Sciatic nerve (tissue), 2 donors: ENCODE measurements around the gene PDXDC1. TPM values are rescaled to one million over a fixed set of nuclear protein-coding genes. Genes with fewer than 3 reads are reported as not detected.
"Not testable (repeated sequence)": the region's sequence is repeated elsewhere in the genome, so short reads cannot be mapped to it uniquely, and the experiment has no call there.

Experiments used
- ATAC-seq: fragments of 200-7000 bp; cut with Tn5 transposase; one replicate; pipeline ENCODE4 v1.9.1; 2020; ENCODE audit warnings: mild to moderate bottlenecking, moderate library complexity
- DNase-seq: peaks from one replicate; pipeline ENCODE4 v3.0.0-alpha.2; 2020; ENCODE audit warnings: low spot score
- intact Hi-C: fragments of 100-400 bp; cut with DNase I; formaldehyde crosslinking; loops from one replicate; pipeline ENCODE4 v1.14.2; 2022
- total RNA-seq: library from RNA; stranded (reverse); fragmentation: NEBNext Ultra II Directional; extraction: Animal tissue kit (Norgen Biotek cat#: 25700); gene quantifications from one replicate; pipeline ENCODE4 v1.2.1, GENCODE V29; 2021
- donor health status: DM: no; HTN: no; CAD: no.
- donor health status: DM: no; HTN: no; CAD: no.

The PDXDC1 gene
- total RNA-seq, 1 donor from 2014 or later: 58.6 TPM

DNA sequence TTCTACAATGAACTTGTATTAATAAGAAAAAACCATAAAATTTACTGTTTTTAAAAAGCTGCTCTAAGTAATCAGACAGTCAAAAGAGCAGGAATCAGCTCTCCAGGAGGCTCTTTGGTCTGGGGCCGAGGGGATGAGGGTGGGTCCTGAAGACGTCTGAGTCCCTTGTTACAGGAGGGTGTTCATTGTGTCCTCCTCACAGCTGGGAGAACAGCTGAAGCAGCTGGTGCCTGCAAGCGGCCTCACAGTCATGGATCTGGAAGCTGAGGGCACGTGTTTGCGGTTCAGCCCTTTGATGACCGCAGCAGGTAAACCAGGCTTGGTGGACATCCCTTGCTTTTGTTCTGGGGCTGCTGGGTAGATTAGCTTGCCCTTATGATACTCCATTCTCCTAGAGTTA lies 54.9 kb downstream of the PDXDC1 start:
- peak; percentile 3 for ATAC-seq
- intact Hi-C loops, DNase-seq: not testable (repeated sequence)

GRCh38 chr16:15031179-15031578 lies 56.4 kb downstream of the PDXDC1 start:
- no peak for ATAC-seq
- intact Hi-C loops: no loop called here

DNA sequence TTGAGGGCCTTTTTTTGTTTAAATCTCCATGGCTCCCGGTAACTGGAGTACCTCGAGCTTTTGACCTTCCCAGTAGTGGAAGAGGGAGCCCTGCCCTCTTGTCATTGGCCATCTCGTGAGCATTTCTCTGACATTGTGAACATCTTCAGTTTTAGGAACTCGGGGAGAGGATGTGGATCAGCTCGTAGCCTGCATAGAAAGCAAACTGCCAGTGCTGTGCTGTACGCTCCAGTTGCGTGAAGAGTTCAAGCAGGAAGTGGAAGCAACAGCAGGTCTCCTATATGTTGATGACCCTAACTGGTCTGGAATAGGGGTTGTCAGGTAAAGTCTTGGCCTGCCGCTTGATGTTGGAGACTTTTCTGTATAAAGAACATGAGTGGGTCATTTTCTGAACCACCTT lies 56.8 kb downstream of the PDXDC1 start:
- DNase-seq (no peak), ATAC-seq (no peak)
- intact Hi-C loops: no loop called here

More at GRCh38 chr16:15031179-15031578, 56.4 kb downstream of the PDXDC1 start:
- no peak for DNase-seq

- DNase-seq (no peak), ATAC-seq (no peak)
- intact Hi-C loops: no loop called here
Measured at GRCh38 chr16:15032547-15033308, 57.9 kb downstream of the PDXDC1 start.

- intact Hi-C loops: no loop called here
- DNase-seq: no peak
- no peak for ATAC-seq
Measured at GRCh38 chr16:15033309-15033707, 58.5 kb downstream of the PDXDC1 start.

GRCh38 chr16:15034266-15035162 lies 59.7 kb downstream of the PDXDC1 start:
- DNase-seq (peak; percentile 51), ATAC-seq (peak; percentile 19)
- intact Hi-C loops: no loop called here

GRCh38 chr16:15035163-15035729 lies 60.4 kb downstream of the PDXDC1 start:
- intact Hi-C loops: no loop called here
- no peak for ATAC-seq
- peak; percentile 25 for DNase-seq

DNA sequence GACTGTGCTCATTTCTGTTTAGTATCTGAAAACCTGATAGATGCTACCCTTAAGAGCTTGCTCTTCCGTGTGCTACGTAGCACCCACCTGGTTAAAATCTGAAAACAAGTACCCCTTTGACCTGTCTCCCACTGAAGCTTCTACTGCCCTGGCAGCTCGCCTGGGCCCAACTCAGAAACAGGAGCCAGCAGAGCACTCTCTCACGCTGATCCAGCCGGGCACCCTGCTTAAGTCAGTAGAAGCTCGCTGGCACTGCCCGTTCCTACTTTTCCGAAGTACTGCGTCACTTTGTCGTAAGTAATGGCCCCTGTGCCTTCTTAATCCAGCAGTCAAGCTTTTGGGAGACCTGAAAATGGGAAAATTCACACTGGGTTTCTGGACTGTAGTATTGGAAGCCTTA lies 62.2 kb downstream of the PDXDC1 start:
- intact Hi-C loops: no loop called here
- DNase-seq: peak; percentile 10
- ATAC-seq: no peak

DNA sequence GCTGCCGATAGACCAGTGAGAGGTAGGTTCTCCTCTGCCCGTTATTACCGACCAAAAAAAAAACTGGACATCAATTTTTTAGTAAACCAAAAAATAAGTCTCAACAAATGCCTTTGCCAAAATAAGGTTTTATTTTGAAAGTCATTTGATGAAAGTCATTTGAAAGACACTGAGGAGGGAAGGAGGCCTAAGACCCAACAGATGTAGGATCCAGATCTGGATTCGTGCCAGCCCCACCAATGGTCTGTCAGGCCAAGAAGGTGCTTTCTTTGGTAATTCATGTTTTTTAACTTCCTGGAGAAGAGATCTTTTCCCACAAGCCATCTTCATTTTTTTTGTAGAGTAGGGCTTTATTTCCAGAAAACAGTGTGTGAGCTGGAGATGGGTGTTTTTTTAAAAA lies 62.9 kb downstream of the PDXDC1 start:
- ATAC-seq (no peak), DNase-seq (peak; percentile 60)
- intact Hi-C loops: no loop called here

DNA sequence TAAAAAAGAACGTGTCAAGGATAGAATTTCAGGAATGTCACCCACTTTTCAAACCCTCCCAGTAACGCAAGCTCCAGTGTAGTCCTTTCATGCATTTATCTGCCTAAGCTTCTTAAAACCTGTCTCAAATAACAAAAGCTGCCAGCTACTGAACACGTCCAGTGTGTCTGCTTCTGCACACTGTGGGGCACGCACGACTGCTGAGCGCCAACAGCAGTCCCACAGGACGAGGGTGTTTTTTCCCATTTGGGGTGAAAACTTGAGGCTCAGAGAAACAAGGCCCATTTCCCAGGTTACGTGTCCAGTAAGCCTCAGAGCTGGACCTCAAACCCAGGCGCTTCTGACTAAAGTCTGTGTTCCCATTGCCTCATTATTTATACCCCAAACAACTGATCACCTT lies 63.9 kb downstream of the PDXDC1 start:
- intact Hi-C loops: no loop called here
- no peak for ATAC-seq
- DNase-seq: no peak

DNA sequence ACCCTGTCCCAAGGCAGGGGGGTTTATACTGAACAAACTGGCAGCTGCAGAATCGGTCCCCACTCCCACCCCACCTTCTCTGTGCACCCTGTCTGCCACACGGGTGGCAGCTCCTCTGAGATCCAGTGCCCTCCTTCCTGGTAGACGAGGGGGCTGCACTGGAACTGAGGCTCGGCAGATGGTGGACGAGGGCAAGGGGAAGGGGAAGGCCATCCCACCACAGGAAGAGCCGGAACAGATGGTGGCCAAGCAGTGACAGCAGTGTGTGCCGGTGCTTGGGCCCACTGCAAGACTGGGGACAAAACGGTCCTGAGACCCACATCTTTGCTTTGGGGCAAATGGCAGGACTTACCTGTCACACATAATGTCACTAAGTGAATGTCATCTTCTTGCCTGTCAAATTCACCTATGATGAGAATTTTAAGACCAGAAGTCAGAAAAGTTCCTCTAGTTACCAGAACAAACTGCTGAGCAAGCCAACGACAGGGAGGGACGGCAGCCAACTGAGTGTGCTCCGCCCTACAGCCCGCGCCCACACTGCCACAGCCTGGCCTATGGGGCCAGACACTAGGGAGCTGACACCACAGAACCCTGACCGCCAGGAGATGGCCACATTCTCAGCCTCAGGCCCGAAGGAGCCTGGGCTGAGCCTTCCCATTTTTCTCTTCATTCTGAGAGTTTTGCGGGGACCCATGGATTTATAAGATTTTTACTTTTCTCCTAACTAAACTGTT lies 66.6 kb downstream of the PDXDC1 start:
- intact Hi-C loops: no loop called here
- peak; percentile 97 for ATAC-seq
- DNase-seq: peak; percentile 91

- intact Hi-C loops: no loop called here
- DNase-seq (no peak), ATAC-seq (no peak)
Measured at GRCh38 chr16:15043344-15043743, 68.5 kb downstream of the PDXDC1 start.

- intact Hi-C loops: no loop called here
- ATAC-seq: no peak
- no peak for DNase-seq
Measured at GRCh38 chr16:15044286-15044685, 69.5 kb downstream of the PDXDC1 start.

GRCh38 chr16:15045270-15045669 lies 70.4 kb downstream of the PDXDC1 start:
- DNase-seq, intact Hi-C loops, ATAC-seq: not testable (repeated sequence)

- intact Hi-C loops: no loop called here
- ATAC-seq (no peak), DNase-seq (no peak)
Measured at GRCh38 chr16:15046692-15047376, 72.0 kb downstream of the PDXDC1 start.

GRCh38 chr16:15049581-15050180 lies 74.9 kb downstream of the PDXDC1 start:
- intact Hi-C loops: no loop called here
- ATAC-seq (no peak), DNase-seq (no peak)

- DNase-seq, ATAC-seq, intact Hi-C loops: not testable (repeated sequence)
Measured at GRCh38 chr16:15050440-15050839, 75.6 kb downstream of the PDXDC1 start.

- intact Hi-C loops: no loop called here
- no peak for ATAC-seq
Measured at GRCh38 chr16:15051387-15051951, 76.6 kb downstream of the PDXDC1 start.

More at GRCh38 chr16:15051387-15051951, 76.6 kb downstream of the PDXDC1 start:
- DNase-seq: no peak
